ENCODE measurements around the gene PBXIP1.

PBXIP1 gene

GRCh38 chr1:154972517-154973343 lies 16.8 kb upstream of the PBXIP1 start:
- DNase-seq (ENCODE audit: low spot score) = no peak

GRCh38 chr1:154972213-154972516 lies 16.3 kb upstream of the PBXIP1 start:
- no peak for DNase-seq (ENCODE audit: low spot score)

GRCh38 chr1:154971341-154971998 lies 15.6 kb upstream of the PBXIP1 start:
- DNase-seq (ENCODE audit: low spot score) = no peak

GRCh38 chr1:154970631-154971340 lies 14.9 kb upstream of the PBXIP1 start, which contains the start of gene SHC1:
Gene SHC1 (minus strand): TSS chr1:154970747. CDS start chr1:154970526, 221 bp downstream.
- DNase-seq (ENCODE audit: low spot score) = peak; percentile 76

GRCh38 chr1:154969860-154970452 lies 14.1 kb upstream of the PBXIP1 start:
- no peak for DNase-seq (ENCODE audit: low spot score)

DNA sequence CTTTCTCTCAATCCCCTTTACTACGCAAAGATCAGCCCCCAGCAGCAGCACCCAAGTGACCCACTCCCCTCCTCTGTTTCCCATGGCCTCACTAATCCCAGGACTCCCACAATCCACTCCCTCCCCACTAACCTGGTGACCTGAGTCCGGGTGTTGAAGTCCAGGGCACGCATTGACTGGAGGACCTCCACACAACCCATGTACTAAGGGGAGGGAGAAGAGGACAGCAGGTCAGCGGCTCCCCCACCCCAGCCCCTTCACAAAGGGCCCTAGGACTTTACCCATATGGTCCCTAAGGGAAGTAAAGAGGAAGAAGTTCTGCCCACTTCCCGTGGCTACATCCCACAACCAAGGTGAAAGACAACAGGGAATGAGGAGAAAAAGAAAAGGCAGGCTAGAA lies 13.3 kb upstream of the PBXIP1 start:
- DNase-seq (ENCODE audit: low spot score) = no peak

- DNase-seq (ENCODE audit: low spot score) = no peak
These were observed 12.8 kb upstream of the PBXIP1 start for GRCh38 chr1:154968731-154969130.

DNA sequence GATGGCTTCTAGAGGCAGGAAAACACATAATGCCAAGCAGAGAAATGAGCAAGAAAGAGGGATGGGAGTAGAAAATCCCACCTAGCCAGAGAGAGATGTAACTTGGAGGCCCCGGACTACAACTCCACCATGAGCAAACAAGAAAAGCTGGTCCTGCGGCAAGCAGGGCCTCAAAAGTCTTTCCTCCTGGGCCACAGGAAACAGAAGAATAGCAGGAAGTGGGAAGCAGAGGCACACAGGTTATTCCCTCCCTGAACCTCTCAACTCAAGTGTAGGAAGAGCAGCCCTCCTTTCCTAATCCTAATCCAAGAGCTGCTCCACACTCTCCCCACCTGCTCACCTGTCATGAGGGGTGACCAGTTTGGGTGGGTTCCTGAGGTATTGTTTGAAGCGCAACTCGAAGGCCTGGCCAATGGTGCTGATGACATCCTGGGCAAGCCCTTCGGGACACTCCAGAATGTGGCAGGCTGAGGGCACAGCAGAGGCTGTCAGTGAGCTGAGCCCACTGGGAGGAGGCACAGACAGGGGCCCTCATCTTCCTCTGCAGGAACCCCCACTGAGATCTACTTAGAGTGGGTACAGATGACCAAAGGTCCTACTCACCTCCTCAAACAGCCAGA lies 11.5 kb upstream of the PBXIP1 start:
- no peak for DNase-seq (ENCODE audit: low spot score)

GRCh38 chr1:154966111-154966510 lies 10.2 kb upstream of the PBXIP1 start:
- no peak for DNase-seq (ENCODE audit: low spot score)

- DNase-seq (ENCODE audit: low spot score) = no peak
These were observed 8.5 kb upstream of the PBXIP1 start for GRCh38 chr1:154964359-154964758.

- DNase-seq (ENCODE audit: low spot score) = no peak
These were observed 7.7 kb upstream of the PBXIP1 start for GRCh38 chr1:154963643-154964042.

- DNase-seq (ENCODE audit: low spot score) = no peak
These were observed 7.0 kb upstream of the PBXIP1 start for GRCh38 chr1:154962795-154963330.

- DNase-seq (ENCODE audit: low spot score) = no peak
These were observed 6.4 kb upstream of the PBXIP1 start for GRCh38 chr1:154962156-154962749.

DNA sequence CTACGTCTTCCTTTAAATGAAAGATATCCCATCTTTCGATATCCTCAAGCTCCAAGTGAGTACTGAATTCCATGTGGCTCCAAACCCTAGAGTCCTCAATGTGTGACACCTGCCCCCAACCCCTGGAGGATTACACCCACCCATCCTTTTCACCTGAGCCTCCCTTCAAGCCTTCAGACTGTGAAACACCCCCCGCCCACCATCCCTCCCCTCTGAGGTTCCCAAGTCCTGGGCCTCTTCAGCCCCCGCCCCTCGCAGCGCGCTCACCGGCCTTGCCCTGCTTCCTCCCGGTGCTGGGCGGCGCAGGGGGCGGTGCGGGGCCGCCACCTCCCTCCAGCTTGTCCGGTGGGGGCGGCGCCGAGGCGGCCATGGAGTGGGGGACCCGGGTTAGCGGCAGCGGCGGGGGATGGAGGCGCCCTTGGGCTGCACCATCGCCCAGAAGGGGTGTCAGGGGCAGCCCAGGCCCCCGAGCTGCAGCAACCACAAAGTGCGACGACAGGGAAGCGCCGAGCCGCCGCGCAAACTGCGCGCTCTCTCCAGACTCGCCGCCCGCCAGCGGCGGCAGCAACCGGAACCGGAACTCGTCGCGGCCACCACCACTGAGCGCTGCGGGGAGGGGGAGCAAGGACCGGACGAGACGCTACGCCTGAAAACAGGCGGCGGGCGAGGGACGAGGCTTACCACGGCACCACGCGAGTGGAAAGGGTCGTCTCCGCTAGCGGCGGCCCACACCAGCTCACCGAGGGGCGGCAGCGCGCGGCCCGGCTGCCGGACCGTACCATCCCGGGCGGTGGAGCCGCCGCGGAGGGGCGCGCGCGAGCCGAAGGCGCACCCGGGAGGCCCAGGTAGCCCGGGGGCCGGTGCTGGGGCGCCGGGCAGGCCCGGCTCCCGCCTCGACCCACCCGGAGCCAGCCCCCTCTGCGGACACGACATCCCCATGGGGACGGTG lies 5.6 kb upstream of the PBXIP1 start, which contains the start of gene PYGO2:
Gene PYGO2 (minus strand): TSS at position 576 of the 949 bp plus-strand sequence. CDS start 206 bp downstream, at position 370.
- DNase-seq (ENCODE audit: low spot score) = peak; percentile 71

GRCh38 chr1:154960446-154961136 lies 4.7 kb upstream of the PBXIP1 start:
- DNase-seq (ENCODE audit: low spot score) = no peak

DNA sequence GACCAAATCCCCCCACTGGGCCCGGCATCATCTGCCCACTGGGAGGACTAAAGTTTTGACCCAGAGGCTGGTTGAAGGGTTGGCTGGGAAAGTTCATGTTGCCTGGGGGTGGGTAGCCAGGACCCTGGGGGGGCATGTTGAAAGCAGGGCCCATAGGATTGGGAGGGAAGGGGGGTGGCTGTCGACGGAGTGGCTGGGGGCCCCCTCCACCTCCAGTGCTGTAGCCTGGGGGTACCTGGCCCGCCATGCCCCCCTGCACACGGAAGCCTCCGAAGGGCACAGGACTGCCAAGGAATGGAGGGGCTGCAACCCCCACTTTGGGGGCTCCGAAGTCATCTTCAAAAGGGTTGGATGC lies 3.5 kb upstream of the PBXIP1 start:
- no peak for DNase-seq (ENCODE audit: low spot score)

- DNase-seq (ENCODE audit: low spot score) = no peak
These were observed 3.0 kb upstream of the PBXIP1 start for GRCh38 chr1:154958681-154959425.

- DNase-seq (ENCODE audit: low spot score) = no peak
These were observed 2.1 kb upstream of the PBXIP1 start for GRCh38 chr1:154958036-154958435.
